Pancreas (tissue), 10 donors: ENCODE data around the gene SPATC1L. TPM values are rescaled to one million over a fixed set of nuclear protein-coding genes. Genes with fewer than 3 reads are reported as not detected.
"Not testable (repeated sequence)": the region's sequence is repeated elsewhere in the genome, so short reads cannot be mapped to it uniquely, and the experiment has no call there.

ENCODE experiments used
- ATAC-seq, 4 donors: fragments of 200-7000 bp; cut with Tn5 transposase; one replicate each; pipeline versions ENCODE4 v1.8.0 to v1.9.1; 2020; ENCODE audit warnings: mild to moderate bottlenecking in 4 of 4, moderate library complexity in 4 of 4
- DNase-seq, 6 donors: peaks; one replicate each; pipeline ENCODE4 v3.0.0-alpha.2; 2020
- FAIRE-seq: peaks from 2 replicates; lab custom pipeline; 2012; peaks lifted over from hg19 to GRCh38; lab: Jason Lieb, UNC
- H3K27ac ChIP-seq, 4 donors: fragments of 200-600 bp; sonication (generic); 1 replicate in 3 of 4; 2 replicates in 1 of 4; pipeline versions ENCODE4 v1.5.0 to v1.8.0; 2020
- H3K27me3 ChIP-seq, 4 donors: fragments of 200-600 bp; one replicate each; pipeline ENCODE4 v1.8.0; 2021
- H3K36me3 ChIP-seq, 3 donors: fragments of 200-600 bp; sonication (generic) in 1 of 3; one replicate each; pipeline versions ENCODE4 v1.5.0 to v1.8.0; 2020 to 2021
- H3K4me1 ChIP-seq, 3 donors: fragments of 200-600 bp; one replicate each; pipeline ENCODE4 v1.8.0; 2021
- H3K4me3 ChIP-seq, 4 donors: fragments of 200-600 bp; sonication (generic) in 2 of 4; one replicate each; pipeline versions ENCODE4 v1.5.0 to v1.8.0; 2020 to 2021
- H3K9me3 ChIP-seq, 4 donors: fragments of 200-600 bp; one replicate each; pipeline ENCODE4 v1.8.0; 2021
- WGBS, 2 donors: extraction: QIAGEN DNeasy Blood & Tissue Kit; methylation state at CpG; one replicate each; pipeline ENCODE4 v1.1.7; 2013; 5-methylcytosine and 5-hydroxymethylcytosine counted together
- intact Hi-C, 3 donors: fragments of 100-400 bp; cut with DNase I; formaldehyde crosslinking; loops; one replicate each; pipeline versions ENCODE4 v1.11.1 to v1.14.2; 2022
- polyA plus RNA-seq, 2 donors: library from polyadenylated mRNA; stranded (reverse); fragments of 200-250 nt; gene quantifications; one replicate each; pipeline ENCODE4 v1.2.3, GENCODE V29; 2013
- total RNA-seq, 6 donors: library from RNA; stranded (reverse); fragmentation: NEBNext Ultra II Directional in 4 of 6; extraction: Animal tissue kit (Norgen Biotek cat#: 25700) in 4 of 6; gene quantifications; one replicate each; pipeline versions ENCODE4 v1.2.1 to v1.2.4, GENCODE V29; 2021 to 2023
- TF ChIP-seq, protein P1 (sequence below), 4 donors: fragments of 200-600 bp; sonication (generic) in 3 of 4; IDR thresholded peaks; one replicate each; pipeline versions ENCODE4 v1.5.0 to v1.8.0; 2021; ENCODE audit warnings: antibody characterized with exemption in 4 of 4
- donor health status: healthy with polysubstance abuse.
- donor health status: DM: no; HTN: no; CAD: no; lungs with moderate emphysema.
- donor health status: DM: no; HTN: no; CAD: no.
- donor health status: control.
- donor health status: control.
- donor health status: Bipolar disorder and iron deficiency.
- donor health status: DM: yes; HTN: yes; CAD: no.
- donor health status: DM: no; HTN: no; CAD: no.
- donor health status: DM: no; HTN: no; CAD: no.
- donor health status: DM: yes; HTN: yes; CAD: no.

SPATC1L gene
- total and polyA plus RNA-seq, 8 donors: 3.1 to 26.9 (median 6.5) TPM

DNA sequence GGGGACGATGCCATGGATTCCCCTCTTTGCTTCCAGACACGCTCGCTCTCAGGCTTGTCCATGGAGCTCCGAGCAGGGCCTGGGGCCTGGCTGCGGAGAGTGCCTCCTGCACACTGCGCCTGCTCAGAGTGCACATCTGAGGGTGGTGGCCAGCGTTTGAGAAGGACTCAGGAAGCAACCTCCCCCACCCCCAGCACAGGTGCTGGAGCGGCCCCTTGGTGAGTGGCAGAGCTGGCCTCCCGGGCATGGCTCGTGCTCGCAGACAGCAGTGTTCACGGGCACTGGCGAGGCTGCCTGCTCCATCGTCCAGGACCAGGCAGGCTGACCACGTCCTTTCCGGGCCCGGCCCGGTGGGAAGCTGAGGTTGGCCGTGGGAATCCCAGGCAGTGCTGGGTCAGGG, 2.8 kb downstream of the SPATC1L start:
- DNase-seq: peak in 2 of 6 donors; percentile 56 to 71
- WGBS, 2 donors: 82 to 93% methylated on average over 19 of the region's 19 CpGs
- Histone ChIP-seq H3K27ac (no peak overlapping the region), H3K9me3 (no peaks in the 10 kb centered on the region), H3K4me3 (no peak overlapping the region), H3K36me3 (no peaks in the 10 kb centered on the region), H3K27me3 (no peaks in the 10 kb centered on the region), H3K4me1 (no peaks in the 10 kb centered on the region)
- intact Hi-C loops: no loop called here
- FAIRE-seq: no peak
- no peak for ATAC-seq
- TF ChIP-seq, protein P1, sequence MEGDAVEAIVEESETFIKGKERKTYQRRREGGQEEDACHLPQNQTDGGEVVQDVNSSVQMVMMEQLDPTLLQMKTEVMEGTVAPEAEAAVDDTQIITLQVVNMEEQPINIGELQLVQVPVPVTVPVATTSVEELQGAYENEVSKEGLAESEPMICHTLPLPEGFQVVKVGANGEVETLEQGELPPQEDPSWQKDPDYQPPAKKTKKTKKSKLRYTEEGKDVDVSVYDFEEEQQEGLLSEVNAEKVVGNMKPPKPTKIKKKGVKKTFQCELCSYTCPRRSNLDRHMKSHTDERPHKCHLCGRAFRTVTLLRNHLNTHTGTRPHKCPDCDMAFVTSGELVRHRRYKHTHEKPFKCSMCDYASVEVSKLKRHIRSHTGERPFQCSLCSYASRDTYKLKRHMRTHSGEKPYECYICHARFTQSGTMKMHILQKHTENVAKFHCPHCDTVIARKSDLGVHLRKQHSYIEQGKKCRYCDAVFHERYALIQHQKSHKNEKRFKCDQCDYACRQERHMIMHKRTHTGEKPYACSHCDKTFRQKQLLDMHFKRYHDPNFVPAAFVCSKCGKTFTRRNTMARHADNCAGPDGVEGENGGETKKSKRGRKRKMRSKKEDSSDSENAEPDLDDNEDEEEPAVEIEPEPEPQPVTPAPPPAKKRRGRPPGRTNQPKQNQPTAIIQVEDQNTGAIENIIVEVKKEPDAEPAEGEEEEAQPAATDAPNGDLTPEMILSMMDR (IDR thresholded peaks at IDR 0.05): no peak

- intact Hi-C loops: no loop called here
- Histone ChIP-seq H3K27me3 (no peaks in the 10 kb centered on the region), H3K36me3 (no peaks in the 10 kb centered on the region), H3K9me3 (no peaks in the 10 kb centered on the region), H3K27ac (no peak overlapping the region), H3K4me3 (no peak overlapping the region), H3K4me1 (no peaks in the 10 kb centered on the region)
- DNase-seq (peak in 2 of 6 donors; percentile 50 to 69), ATAC-seq (no peak), FAIRE-seq (no peak)
- TF ChIP-seq, protein P1 (IDR thresholded peaks at IDR 0.05): no peak
- 83 to 89% methylated on average over 25 to 26 of the region's 26 CpGs for WGBS, 2 donors
Measured at GRCh38 chr21:46180778-46181391, 3.4 kb downstream of the SPATC1L start.

- FAIRE-seq (no peak), DNase-seq (no peak), ATAC-seq (no peak)
- Histone ChIP-seq H3K27ac (no peak overlapping the region), H3K36me3 (no peaks in the 10 kb centered on the region), H3K27me3 (no peaks in the 10 kb centered on the region), H3K4me1 (no peaks in the 10 kb centered on the region), H3K4me3 (no peak overlapping the region), H3K9me3 (no peaks in the 10 kb centered on the region)
- intact Hi-C loops: no loop called here
- TF ChIP-seq, protein P1 (IDR thresholded peaks at IDR 0.05): no peak
- 76 to 85% methylated on average over 24 of the region's 24 CpGs for WGBS, 2 donors
Measured at GRCh38 chr21:46180079-46180722, 4.1 kb downstream of the SPATC1L start.

DNA sequence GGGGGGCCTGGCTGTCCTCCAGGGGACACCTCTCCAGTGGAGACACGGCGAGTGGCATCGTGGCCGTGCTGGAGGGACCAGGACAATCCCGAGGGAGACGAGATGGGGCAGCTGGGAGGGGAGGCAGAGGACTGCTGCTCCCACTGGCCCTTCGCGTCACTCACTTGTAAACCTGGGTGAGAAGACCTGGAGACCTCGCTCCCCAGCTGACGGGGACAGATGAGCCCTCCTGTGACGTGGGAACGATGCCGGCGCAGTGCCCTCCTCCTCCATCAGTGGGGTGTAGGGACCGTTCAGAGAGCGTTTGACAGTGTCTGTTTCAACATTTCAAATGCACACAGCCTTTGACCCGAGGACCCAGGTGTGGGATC, 4.6 kb downstream of the SPATC1L start:
- WGBS, 2 donors: 82 to 85% methylated on average over 17 of the region's 17 CpGs
- no peaks in the 10 kb centered on the region for H3K36me3 ChIP-seq
- ATAC-seq (no peak), DNase-seq (peak in 1 of 6 donors; percentile 54), FAIRE-seq (no peak)
- no peak overlapping the region for H3K4me3 ChIP-seq
- no peak overlapping the region for H3K27ac ChIP-seq
- H3K9me3 ChIP-seq: no peaks in the 10 kb centered on the region
- H3K27me3 ChIP-seq: no peaks in the 10 kb centered on the region
- intact Hi-C loops: no loop called here
- H3K4me1 ChIP-seq: no peaks in the 10 kb centered on the region
- TF ChIP-seq, protein P1 (IDR thresholded peaks at IDR 0.05): no peak

DNA sequence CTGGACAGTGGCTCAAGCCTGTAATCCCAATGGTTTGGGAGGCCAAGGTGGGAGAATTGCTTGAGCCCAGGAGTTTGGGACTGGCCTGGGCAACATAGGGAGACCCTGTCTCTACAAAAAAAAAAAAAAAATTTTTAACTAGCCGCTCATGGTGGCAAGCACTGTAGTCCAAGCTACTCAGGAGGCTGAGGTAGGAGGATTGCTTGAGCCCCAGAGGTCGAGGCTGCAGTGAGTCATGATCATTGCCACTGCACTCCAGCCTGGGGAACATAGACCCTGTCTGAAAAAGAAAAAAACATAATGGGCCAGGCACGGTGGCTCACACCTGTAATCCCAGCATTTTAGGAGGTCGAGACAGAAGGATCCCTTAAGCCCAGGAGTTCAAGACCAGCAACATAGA, 5.3 kb downstream of the SPATC1L start:
- FAIRE-seq: no peak
- H3K27ac ChIP-seq: no peak overlapping the region

GRCh38 chr21:46176443-46177129, 7.7 kb downstream of the SPATC1L start:
- H3K36me3 ChIP-seq, intact Hi-C loops, ATAC-seq, DNase-seq, FAIRE-seq, H3K4me3 ChIP-seq, H3K9me3 ChIP-seq, H3K4me1 ChIP-seq, H3K27ac ChIP-seq, H3K27me3 ChIP-seq: not testable (repeated sequence)
- WGBS, 2 donors: 85 to 97% methylated on average over 3 of the region's 3 CpGs

More for the DNA sequence above, 5.3 kb downstream of the SPATC1L start:
- Histone ChIP-seq H3K27me3 (no peaks in the 10 kb centered on the region), H3K9me3 (no peaks in the 10 kb centered on the region), H3K36me3 (no peaks in the 10 kb centered on the region), H3K4me1 (no peaks in the 10 kb centered on the region), H3K4me3 (no peak overlapping the region)
- intact Hi-C loops: no loop called here
- no peak for DNase-seq
- 82 to 93% methylated on average over 4 of the region's 4 CpGs for WGBS, 2 donors
- ATAC-seq: no peak
- TF ChIP-seq, protein P1 (IDR thresholded peaks at IDR 0.05): no peak
